GM12892 (cell line): ENCODE data around the gene DGKE.

Experiments used
- POLR2A ChIP-seq: IDR thresholded peaks from 2 replicates; pipeline ENCODE4 v1.6.1; 2011; ENCODE audit warnings: low read depth, low read length, control low read depth
- TAF1 ChIP-seq: IDR thresholded peaks from 2 replicates; pipeline ENCODE4 v1.6.1; 2011; ENCODE audit warnings: low read depth, mild to moderate bottlenecking, control low read depth, low read length, borderline replicate concordance

DNA sequence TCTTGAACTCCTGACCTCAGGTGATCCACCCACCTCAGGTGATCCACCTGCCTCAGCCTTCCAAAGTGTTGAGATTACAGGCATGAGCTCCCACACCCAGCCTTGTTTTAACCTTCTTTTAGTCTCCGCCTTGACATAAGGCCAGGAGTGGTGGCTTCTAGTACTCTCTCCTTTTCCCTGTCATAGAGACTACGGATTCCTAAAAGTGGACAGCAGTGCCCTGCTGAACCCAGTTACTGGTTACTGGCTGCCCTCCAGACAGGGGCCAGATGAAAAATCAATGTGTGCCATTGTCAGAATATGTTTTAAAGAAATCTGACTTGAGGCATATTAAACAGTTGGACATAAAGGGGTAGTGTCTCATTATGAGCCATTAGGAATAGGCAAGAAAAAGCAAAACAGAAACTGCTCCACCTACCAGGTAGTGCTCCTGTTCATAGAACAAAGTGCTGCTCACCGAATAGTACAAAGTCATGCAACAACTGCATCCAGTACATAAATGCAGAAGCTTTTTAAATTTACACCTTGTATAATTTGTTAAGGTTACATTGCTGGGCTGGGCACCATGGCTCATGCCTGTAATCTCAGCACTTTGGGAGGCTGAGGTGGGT lies 47.8 kb downstream of the DGKE start:
- TF ChIP-seq POLR2A: no peak
- no peak for TF ChIP-seq TAF1
